GM19240 (cell line): ENCODE measurements around the gene EVI2B.
"Not testable (repeated sequence)": the region's sequence is repeated elsewhere in the genome, so short reads cannot be mapped to it uniquely, and the experiment has no call there.

Experiments used
- DNase-seq: peaks from one replicate; pipeline ENCODE4 v3.0.0; 2011; ENCODE audit warnings: low spot score; ENCODE audit not compliant: insufficient read length

The EVI2B gene

DNA sequence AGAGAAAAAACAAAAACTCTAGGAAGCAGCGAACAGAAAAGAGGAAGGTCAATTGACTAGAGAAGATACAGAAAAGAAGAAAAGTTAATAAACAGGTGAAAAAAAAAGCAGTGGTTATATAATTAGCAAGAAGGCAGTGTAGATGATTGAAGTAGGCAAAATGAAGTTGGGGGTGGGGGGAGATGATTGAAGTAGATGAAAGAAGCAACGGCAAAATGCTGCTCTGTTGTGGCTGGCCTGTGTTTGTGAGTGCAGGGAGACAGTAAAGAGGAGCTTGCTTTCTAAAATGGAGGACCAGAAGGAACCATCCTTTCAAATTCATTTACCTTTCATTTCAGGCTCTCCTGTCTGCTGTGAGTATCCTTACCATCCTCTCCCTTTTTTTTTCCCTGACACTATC is 3.6 kb downstream of the EVI2B start:
- DNase-seq: no peak

DNA sequence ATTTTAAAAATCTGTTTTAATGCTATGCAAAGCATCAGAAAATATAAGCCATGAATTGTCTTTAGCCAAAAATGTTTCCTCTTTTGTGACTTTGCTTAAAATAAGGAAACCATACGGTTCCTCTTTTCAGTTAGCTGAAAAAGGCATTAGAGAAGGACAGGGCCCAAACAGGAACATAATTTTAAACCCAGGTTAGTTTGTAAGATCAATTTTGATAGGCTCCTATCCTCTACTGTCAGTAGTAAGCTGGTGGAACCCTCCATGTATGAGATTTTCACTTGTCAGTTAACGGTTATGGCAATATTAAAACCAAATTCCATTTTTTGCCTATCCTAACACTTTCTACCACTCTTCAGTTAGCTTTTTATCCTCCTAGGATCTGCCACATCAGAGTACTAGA is 4.3 kb downstream of the EVI2B start:
- DNase-seq: no peak

DNA sequence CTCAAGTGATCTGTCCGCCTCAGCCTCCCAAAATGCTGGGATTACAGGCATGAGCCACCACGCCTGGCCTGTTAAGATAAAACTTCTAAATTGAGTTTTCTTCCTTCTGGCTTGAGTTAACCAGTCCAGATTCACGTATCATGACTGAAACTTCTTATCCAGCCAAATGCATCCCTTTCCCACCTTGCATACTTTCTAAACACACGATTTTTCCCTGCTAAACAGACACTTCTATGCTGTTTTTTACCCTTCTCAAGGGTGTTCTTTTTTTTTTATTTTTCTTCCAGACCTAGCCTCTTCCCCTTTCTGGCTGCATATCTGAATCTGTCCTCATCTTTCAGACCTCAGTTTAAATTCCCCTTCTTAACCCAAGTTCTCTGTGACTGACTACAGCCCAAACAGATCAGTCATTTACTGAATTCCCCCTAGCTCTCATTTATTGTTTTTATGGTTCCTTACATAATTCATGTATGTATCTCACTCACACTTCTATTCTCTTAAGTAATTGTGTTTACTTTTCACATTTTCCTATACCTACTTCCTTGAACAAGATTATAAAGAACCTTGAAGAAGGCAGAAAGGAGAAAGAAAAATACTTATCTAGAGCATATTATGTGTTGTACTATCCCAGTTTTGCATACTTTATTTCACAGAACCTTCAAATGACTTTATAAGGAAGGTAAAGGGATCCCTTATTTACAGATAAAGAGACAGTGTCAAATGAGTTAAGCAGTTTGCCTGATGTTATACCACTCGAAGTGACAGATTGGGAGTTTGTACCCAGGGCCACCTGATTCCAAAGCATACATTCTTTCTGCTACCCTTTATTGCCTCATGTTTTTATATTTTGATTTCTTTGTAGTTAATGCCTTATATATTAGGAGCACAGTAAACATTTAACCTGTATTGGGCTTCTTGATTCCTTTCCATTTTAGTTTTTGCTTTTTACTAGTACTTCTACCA is 5.2 kb downstream of the EVI2B start:
- no peak for DNase-seq

DNA sequence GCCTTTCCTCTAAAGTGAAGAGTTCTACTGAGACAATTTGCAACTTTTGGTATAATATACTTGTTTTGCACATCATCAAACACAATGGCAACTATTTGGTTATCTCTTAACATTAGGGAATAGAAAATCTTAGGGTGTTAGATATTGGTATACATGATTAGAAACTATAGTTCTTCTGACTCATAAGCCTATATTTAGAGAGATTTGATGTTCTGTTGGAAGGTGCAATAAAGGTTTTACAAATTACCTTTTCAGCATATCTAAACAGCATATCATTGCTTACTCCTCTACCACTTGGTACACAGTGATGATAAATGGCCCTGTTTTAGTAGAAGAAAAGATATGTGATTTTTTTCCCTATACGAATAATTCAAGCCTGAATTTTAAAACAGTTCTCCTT is 6.2 kb downstream of the EVI2B start:
- DNase-seq: no peak

DNA sequence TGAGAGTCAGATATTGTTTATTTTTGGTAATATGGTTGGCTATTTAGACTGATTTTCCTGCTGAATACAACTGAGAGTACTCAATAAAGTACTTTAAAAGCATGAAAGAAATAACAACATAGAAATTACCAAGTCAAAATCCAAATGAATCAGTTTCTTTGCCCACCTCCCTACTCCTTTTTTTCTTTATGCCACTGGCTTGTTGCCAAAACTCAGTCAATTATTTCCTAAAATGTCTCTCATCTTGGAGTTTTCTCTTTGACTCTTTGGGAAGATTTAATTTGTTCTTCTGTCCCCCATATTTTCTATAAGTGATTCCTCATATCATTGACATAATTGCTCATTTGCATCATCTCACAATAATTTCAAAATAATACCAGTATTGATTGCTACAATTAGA is 14.2 kb downstream of the EVI2B start:
- no peak for DNase-seq

DNA sequence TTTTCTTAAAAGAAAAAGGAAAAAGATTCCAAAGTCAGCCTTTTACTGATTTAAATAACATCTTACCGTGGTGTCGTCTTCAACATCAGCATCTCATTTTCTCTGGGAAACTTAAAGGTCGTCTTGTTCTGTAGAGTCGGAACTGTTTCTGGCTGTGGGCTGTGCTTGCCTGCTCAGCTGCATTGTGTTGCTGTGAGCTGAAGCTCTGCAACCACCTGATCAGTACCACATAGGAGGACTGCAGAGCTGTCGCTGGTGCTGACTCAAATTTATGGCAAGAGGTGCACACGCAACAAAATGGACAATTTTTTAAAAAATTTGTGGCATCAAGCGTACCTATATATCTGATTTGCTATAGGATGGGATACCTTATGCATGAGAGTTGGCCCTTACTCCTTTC is 16.8 kb downstream of the EVI2B start, which contains the start of gene OMG:
Gene OMG, minus strand, starts transcription at position 150 of the 400 bp plus-strand sequence. CDS start 908 bp downstream, outside the sequence.
- no peak for DNase-seq

DNA sequence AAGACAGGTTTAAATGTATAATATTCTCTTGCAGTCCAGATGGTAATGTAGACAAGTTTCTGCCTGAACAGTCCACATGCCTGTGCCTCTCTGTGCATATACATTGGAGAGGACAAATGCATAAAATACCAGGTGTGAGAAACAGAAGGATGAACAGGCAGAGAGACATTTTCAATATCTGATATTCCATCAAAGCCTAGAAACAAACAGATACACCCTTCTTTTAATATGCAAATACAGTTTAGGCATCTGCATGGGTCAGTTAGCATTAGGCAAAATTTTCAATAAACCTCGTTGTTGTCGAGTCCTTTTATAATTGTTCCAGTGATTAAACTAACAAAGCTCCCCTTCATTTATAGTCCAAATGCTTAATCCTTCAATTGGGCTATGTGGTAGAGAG is 17.7 kb downstream of the EVI2B start:
- no peak for DNase-seq

DNA sequence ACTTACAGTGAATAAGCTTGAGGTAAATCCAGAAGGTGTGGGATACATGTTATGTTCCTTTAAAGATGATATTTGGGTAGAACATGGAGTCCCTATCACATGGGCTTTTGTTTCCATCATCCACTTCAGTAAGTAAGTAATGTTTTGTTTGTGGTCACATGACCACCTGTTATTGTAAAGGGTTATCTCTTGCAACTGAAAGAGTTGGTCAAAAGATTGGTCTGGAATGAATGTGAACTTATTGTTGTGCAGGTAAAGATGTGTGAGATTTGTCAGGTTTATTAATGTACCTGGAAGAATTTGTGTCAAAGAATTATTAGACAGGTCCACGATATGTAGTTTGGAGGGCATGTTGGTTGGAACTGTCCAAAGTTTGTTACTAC is 18.4 kb downstream of the EVI2B start:
- no peak for DNase-seq

DNA sequence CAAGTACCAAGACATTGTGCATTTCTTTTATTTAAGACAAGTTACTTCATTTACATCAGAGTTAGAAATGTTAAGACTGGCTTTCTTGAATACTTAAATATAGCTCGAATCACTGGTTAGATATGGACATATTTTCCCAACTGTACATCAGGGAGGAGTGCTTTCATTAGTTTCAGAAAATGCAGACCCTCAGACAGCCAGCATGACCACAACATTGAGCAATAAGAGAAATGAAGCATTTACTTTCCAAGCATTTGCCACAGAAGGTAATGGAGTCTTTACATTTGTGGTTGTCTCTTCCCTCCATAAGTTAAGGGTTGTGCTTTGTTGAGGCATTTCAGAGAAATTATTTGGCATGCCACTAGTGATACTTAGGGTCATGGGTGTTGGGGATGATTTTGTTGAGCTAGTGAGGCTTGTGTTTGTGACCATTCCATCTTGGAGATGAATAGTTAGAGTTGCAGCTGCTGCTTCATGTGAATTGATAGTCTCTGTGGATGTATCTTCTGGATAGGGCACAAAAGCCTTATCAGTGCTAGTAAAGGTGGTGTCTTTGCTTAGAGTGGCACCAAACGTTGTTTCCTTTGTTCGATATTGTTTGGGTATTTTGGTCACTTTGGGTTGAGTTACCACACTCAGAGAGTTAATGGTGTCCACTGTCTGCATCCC is 18.9 kb downstream of the EVI2B start:
- no peak for DNase-seq

DNA sequence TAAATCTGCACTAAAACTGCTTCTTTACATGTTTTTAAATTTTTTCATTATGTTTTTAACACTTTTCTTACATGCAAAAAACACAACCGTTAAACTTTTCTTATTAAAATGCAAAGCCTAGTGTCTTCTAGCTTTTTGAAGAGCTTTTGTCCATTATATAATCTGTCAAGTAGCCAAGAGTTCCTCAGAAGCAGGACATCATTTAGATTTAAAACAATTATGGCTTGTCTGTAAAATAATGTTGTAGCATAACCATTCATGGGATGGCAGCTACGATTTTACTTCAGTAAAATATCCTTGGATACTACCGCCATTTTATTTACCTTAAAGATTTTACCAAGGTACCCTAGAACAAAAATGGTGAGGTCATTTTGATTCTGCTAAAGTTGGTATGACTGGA is 19.6 kb downstream of the EVI2B start:
- no peak for DNase-seq

DNA sequence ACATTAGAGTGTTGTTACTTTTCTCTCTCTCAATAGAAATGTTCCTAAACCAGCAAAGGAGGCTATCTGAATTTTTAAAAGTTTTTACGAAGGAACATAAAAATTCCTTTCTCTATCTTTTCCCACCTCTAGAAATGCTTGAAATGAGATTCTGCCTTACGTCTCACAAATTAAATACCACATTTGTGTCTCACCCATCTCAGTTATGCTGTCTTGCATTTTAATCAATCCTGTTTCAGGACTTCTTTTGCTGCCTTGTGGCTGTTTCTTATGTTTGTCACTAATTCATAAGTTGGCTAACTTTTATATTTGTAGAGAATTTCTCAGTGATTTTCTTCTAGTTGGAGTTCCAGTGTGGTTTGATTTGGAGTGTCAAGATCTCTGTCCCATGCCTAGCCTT is 20.3 kb downstream of the EVI2B start:
- DNase-seq: no peak

DNA sequence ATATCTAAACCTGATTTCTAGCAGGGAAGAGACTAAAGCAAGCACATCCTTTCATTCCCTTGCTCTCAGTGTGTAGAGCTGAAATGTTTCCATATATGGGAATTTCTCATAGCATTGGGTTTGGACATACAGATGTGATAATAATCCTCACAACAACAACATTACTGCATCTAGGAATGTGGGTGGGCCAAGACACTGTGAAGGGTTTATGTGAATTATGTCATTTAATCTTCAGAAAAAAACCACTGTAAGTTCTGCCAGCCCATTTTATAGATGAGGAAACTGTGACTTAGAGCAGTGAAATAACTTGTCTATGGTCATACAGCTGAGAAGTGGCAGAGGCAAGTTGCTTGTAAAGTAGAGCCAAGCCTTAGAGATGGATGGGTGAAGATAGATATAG is 22.0 kb downstream of the EVI2B start:
- no peak for DNase-seq

DNA sequence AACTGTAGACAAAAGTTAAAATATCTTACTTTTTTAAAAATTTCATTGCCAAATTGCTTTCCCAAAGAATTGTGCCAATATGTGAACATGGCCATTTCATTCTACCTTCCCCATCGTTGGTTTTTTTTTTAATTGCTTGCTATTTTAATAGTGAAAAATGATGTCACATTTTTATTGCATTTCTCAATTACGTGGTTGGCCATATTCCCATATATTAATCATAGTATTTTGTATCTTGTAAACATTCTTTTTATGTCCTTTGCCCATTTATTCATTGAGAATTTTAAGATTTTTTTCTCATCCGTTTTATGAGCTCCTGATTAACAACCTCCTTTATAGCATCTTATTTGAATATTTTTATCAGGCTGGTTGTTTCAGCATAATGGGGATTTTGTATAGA is 24.1 kb downstream of the EVI2B start:
- no peak for DNase-seq

DNA sequence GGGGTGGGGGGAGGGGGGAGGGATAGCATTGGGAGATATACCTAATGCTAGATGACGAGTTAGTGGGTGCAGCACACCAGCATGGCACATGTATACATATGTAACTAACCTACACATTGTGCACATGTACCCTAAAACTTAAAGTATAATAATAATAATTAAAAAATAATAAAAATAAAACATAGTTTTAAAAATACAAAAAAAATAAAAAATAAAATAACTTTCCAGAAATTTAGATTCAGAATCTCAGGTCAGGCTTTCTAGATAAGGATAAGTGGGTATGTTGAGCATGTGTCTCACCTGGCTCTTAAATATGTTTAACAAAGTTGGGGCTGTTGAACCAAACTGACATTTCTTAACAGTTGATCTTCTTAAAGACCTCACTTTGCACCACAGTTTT is 25.9 kb downstream of the EVI2B start:
- DNase-seq: not testable (repeated sequence)

DNA sequence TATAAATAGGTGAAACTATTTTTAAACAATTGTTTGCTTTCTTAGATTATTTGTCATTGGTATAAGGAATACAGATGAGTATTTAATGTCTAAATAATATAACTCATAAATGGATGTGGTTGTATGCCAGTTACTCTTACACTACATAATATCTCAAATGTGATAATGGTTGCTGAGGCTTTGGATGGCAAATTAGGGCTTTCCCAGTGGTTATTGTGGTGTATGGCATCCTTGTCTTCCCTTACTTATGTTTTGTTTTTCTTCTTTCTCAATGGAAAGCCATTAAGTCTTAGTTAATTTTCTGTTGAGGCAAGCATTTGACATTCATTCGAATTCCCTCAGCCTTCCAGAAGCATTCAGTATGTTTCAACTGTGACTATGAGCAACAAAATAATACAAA is 27.3 kb downstream of the EVI2B start:
- no peak for DNase-seq

DNA sequence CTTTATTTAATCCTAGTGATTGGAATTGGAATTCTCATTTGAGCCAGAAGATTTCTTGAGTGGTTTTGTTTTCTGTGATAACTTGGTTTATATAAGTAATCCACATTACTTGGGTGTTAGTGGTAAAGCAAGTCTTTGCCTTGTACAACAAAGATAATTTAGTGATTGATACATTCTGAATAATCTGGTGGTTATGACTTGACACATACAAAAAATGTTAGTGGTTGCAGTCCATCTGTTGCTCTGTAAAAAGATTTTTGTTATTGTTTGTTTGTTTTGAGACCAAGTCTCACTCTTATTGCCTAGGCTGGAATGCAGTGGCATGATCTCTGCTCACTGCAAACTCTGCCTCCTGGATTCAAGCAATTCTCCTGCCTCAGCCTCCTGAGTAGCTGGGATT is 30.0 kb downstream of the EVI2B start:
- no peak for DNase-seq

DNA sequence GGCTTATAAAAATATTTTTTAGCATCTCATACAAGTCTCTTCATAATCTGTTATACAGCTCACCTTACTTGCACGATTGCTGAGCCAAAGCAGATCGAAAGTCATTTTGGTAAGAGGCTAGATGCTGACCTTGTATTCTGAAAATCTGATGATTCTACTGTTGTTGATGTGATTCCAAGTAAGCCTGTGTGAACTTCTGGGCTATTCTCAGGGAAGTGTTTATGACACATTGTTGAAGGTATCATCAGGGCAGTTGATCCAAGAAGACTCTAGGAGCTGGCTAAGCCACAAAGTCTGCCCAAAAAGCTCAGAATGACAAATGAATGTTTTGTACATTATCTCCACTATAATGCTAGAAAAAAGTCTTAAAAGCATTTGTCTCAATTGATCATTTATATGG is 32.8 kb downstream of the EVI2B start:
- DNase-seq: no peak

DNA sequence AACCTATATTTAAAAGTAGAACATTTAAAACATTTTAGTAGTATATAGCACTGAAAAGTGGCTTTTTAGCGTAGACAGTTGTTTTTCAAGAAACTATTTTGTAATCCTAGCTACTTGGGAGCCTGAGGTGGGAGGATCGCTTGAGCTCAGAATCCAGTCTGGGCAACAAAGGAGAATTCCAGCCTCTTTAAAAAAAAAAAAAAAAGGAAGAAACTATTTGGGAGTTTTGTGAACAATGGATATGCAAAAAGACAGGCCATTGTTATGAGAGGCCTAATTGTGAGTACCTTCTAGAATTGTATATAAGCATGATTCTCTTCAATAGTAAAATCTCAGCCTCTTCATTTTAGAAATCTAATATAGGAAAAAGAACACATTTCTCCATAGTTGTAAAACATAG is 34.5 kb downstream of the EVI2B start:
- DNase-seq: no peak

DNA sequence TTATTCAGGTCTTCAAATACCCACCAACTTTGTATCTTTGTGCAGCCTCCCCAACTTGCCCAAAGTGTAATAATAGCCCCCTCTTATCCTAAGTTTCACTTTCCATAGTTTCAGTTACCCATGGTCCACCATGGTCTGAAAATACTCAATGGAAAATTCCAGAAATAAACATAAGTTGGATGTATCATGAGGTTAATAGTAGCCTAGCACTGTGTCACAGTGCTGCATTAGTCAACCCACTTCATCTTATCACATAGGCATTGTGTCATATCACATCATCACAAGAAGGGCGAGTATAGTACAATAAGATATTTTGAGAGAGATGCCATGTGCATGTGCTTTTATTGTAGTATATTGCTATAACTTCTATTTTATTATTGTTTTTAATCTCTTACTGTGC is 38.7 kb downstream of the EVI2B start:
- no peak for DNase-seq

DNA sequence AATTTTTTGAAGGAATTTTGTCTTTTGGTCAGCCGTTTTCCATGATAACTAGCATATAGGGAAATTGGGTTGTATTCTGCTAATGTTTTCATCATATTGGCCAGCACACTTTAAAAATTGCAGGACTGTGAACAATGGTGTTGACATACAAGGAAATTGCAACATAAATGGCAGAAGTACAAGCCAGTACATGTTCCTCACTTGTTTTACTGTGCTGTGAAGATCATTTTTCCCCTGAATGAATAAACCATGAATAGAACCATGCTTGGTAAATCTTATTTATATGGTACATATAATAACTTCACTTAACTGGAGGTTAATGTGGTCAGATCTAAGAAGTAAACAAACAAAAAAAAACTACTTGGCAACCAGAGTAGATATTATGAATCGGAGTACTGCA is 39.6 kb downstream of the EVI2B start:
- DNase-seq: no peak

DNA sequence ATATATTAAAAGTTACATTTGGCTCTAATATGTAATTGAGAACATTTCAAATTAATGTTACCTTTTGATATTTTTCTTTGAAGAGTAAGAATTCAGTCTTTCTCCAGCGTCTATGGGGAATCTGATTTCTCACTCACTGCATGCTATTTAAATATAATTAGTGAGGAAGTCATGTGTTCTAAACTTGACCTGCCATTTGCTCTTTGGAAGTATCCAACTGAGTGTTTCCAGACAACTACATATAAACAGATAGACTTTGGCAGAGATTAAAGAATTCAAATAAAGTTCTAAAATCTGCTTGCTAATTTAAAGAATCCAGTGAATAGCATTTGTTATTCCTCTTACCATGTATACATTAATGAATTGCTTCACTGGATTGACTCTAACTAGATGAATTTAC is 40.3 kb downstream of the EVI2B start:
- no peak for DNase-seq

DNA sequence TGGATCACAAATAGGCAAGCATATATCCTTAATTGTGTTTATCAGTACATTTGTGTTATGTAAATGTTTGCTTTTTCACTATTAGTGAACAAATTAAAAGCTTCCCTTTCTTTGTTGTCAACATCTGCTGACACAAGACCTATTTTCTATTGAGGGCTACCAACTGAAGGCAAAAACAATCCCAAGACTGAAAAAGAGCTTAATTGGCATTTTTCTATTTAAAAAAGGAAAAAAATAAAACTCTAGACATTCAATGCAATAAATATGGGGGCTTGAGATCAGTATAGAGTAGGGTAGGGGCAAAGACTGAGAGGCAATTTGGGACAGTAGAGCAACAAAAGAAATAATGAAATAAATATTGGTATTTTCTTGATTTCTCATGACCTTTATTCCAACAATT is 41.1 kb downstream of the EVI2B start:
- DNase-seq: no peak

DNA sequence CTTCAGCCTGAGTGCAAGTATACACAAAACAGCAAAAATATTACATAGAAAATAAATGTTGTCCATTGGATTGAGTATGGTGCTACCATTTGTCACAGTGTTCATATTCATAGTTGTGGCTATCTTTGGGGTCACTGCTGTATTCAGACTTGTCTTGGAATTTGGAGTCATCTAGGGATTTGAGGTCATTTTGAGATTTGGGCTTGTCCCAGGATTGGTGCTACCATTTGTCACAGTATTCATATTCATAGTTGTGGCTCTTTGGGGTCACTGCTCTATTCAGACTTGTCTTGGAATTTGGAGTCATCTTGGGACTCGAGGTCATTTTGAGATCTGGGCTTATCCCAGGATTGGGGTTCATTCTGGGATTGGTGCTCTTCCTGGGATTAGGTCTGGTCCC is 41.6 kb downstream of the EVI2B start:
- no peak for DNase-seq
